B cell (primary cell): ENCODE measurements around the gene UMODL1. TPM values are rescaled to one million over a fixed set of nuclear protein-coding genes. Genes with fewer than 3 reads are reported as not detected.

Experiments
- ATAC-seq: fragments of 200-7000 bp; cut with Tn5 transposase; one replicate; pipeline ENCODE4 v1.10.0; 2021; ENCODE audit warnings: low read depth, mild to moderate bottlenecking, moderate number of reproducible peaks, moderate library complexity
- CTCF ChIA-PET: fragments of 350-600 bp; sonication (Branson Sonifier 250); formaldehyde crosslinking; loops from one replicate; lab custom pipeline; 2021; ENCODE audit warnings: antibody characterized with exemption, inconsistent platforms; lab: Charles Lee
- POLR2A ChIA-PET: fragments of 350-600 bp; sonication (Branson Sonifier 250); formaldehyde crosslinking; loops from one replicate; lab custom pipeline; 2021; ENCODE audit warnings: antibody characterized with exemption; lab: Charles Lee
- DNase-seq: peaks from one replicate; pipeline ENCODE4 v3.0.0; 2013
- H2AFZ ChIP-seq: 2 replicates; pipeline ENCODE4 v1.6.1; 2012; ENCODE audit warnings: mild to moderate bottlenecking, low read depth, low read length; ENCODE audit not compliant: insufficient read depth, poor library complexity, severe bottlenecking
- H3K27ac ChIP-seq, 2 donors: 1 replicate in 1 of 2; 2 replicates in 1 of 2; pipeline ENCODE4 v1.5.1; 2012 to 2013; ENCODE audit warnings: low read length in 2 of 2, mild to moderate bottlenecking in 2 of 2, moderate library complexity in 1 of 2
- H3K27me3 ChIP-seq, 4 experiments: fragments of 200-600 bp in 1 of 4; sonication (generic) in 1 of 4; replicated peaks in 1 of 4; 1 replicate in 2 of 4; 2 replicates in 2 of 4; pipeline versions ENCODE4 v1.6.1 to v1.7.0; 2013 to 2016; ENCODE audit warnings: low read length in 3 of 4, mild to moderate bottlenecking in 2 of 4, mixed read lengths in 1 of 4, moderate library complexity in 1 of 4; ENCODE audit not compliant: insufficient read depth in 4 of 4, control insufficient read depth in 3 of 4; ENCODE audit errors: control extremely low read depth in 1 of 4
- H3K36me3 ChIP-seq, 2 experiments: replicated peaks in 1 of 2; 1 replicate in 1 of 2; 2 replicates in 1 of 2; pipeline versions ENCODE4 v1.6.1 to v1.7.1; 2013; ENCODE audit warnings: low read length in 1 of 2; ENCODE audit not compliant: insufficient read depth in 2 of 2, control insufficient read depth in 1 of 2; ENCODE audit errors: control extremely low read depth in 1 of 2, extremely low read depth in 1 of 2
- H3K4me1 ChIP-seq, 2 donors: fragments of 200-600 bp in 1 of 2; sonication (generic) in 1 of 2; 1 replicate in 1 of 2; 2 replicates in 1 of 2; pipeline versions ENCODE4 v1.5.1 to v1.6.1; 2013 to 2017; ENCODE audit warnings: low read length in 2 of 2; ENCODE audit not compliant: control insufficient read depth in 2 of 2, insufficient read depth in 2 of 2
- H3K4me2 ChIP-seq: replicated peaks from 2 replicates; pipeline ENCODE3; 2012; ENCODE audit warnings: mild to moderate bottlenecking, low read depth, low read length; ENCODE audit not compliant: poor library complexity, severe bottlenecking
- H3K4me3 ChIP-seq, 5 experiments: fragments of 200-600 bp in 1 of 5; sonication (generic) in 1 of 5; 1 replicate in 3 of 5; 2 replicates in 2 of 5; pipeline versions ENCODE4 v1.5.1 to v1.7.0; 2011 to 2016; ENCODE audit warnings: low read length in 4 of 5, mild to moderate bottlenecking in 4 of 5, low read depth in 2 of 5, control low read depth in 1 of 5, moderate library complexity in 1 of 5; ENCODE audit not compliant: insufficient read depth in 1 of 5; ENCODE audit errors: control extremely low read depth in 1 of 5, extremely low read depth in 1 of 5
- H3K79me2 ChIP-seq: fragments of 200-600 bp; sonication (generic); one replicate; pipeline ENCODE4 v1.6.0; 2016; ENCODE audit warnings: low read length; ENCODE audit not compliant: control insufficient read depth, insufficient read depth
- H3K9ac ChIP-seq: fragments of 200-600 bp; sonication (generic); 2 replicates; pipeline ENCODE4 v1.6.1; 2017; ENCODE audit warnings: mild to moderate bottlenecking, low read length, moderate library complexity
- H3K9me3 ChIP-seq, 3 donors: one replicate each; pipeline versions ENCODE4 v1.6.1 to v1.7.1; 2013; ENCODE audit warnings: low read length in 2 of 3; ENCODE audit not compliant: control insufficient read depth in 2 of 3, insufficient read depth in 1 of 3; ENCODE audit errors: control extremely low read depth in 1 of 3
- H4K20me1 ChIP-seq: 2 replicates; pipeline ENCODE4 v1.6.0; 2012; ENCODE audit warnings: mild to moderate bottlenecking, low read length; ENCODE audit not compliant: insufficient read depth, control insufficient read depth, poor library complexity, severe bottlenecking
- H3K27ac Mint-ChIP-seq: one replicate; pipeline ENCODE4 v1.8.0; 2021; ENCODE audit warnings: mixed read lengths
- H3K27me3 Mint-ChIP-seq: one replicate; pipeline ENCODE4 v1.8.0; 2021; ENCODE audit warnings: mixed read lengths
- H3K4me1 Mint-ChIP-seq: one replicate; pipeline ENCODE4 v1.8.0; 2021; ENCODE audit warnings: mixed read lengths
- H3K4me3 Mint-ChIP-seq: one replicate; pipeline ENCODE4 v1.8.0; 2021; ENCODE audit warnings: mixed read lengths
- H3K9me3 Mint-ChIP-seq: one replicate; pipeline ENCODE4 v1.8.0; 2022; ENCODE audit warnings: mixed read lengths; ENCODE audit not compliant: insufficient read depth
- CTCF ChIP-seq: fragments of 200-600 bp; IDR thresholded peaks from one replicate; pipeline ENCODE4 v1.8.0; 2022; ENCODE audit warnings: antibody characterized with exemption, mild to moderate bottlenecking
- EZH2 ChIP-seq: IDR thresholded peaks from 2 replicates; pipeline ENCODE4 v1.6.1; 2012; ENCODE audit warnings: borderline replicate concordance, low read depth, mild to moderate bottlenecking, moderate library complexity, low read length; ENCODE audit not compliant: insufficient read depth, poor library complexity, severe bottlenecking
- WGBS: methylation state at CpG from one replicate; pipeline ENCODE4 v1.1.5; 2013; ENCODE audit warnings: missing lambda C conversion rate; ENCODE audit not compliant: insufficient coverage; 5-methylcytosine and 5-hydroxymethylcytosine counted together
- intact Hi-C: fragments of 100-400 bp; cut with micrococcal nuclease; formaldehyde crosslinking; loops from one replicate; pipeline ENCODE4 v1.10.0; 2022
- polyA plus RNA-seq: library from polyadenylated mRNA; depleted of rRNA; stranded (reverse); fragments of >200 nt; gene quantifications from 2 replicates; pipeline ENCODE4 v1.2.3, GENCODE V29; 2012
- total RNA-seq, 2 donors: library from RNA; stranded (reverse); fragments of 120-200 nt in 1 of 2; gene quantifications; 1 replicate in 1 of 2; 2 replicates in 1 of 2; pipeline versions ENCODE4 v1.2.3 to v1.2.4, GENCODE V29; 2013 to 2022

The UMODL1 gene
- total and polyA plus RNA-seq, 2 donors (not counting 1 experiment from before 2014, with no cell fraction given), result 0.10 to 0.49 TPM

- peaks cover 0 to 12% (median 0%) of the 10 kb centered on the region in 3 donors for H3K9me3 ChIP-seq
- no peak overlapping the region for H3K4me3 Mint-ChIP-seq
- no peak overlapping the region for H3K27ac ChIP-seq
- H3K27me3 Mint-ChIP-seq, result peaks cover 15% of the 10 kb centered on the region
- intact Hi-C loops, result no loop called here
- H4K20me1 ChIP-seq, result no peaks in the 10 kb centered on the region
- POLR2A ChIA-PET, result no interaction called here
- H3K27ac Mint-ChIP-seq, result no peak overlapping the region
- peaks cover 0 to 18% (median 3%) of the 10 kb centered on the region in 4 experiments for H3K27me3 ChIP-seq
- no peak for ATAC-seq
- H3K9me3 Mint-ChIP-seq, result no peaks in the 10 kb centered on the region
- H3K9ac ChIP-seq, result no peak overlapping the region
- no peaks in the 10 kb centered on the region for H3K36me3 ChIP-seq
- H3K4me2 ChIP-seq, result no peak overlapping the region
- H3K4me1 Mint-ChIP-seq, result peaks cover 19% of the 10 kb centered on the region
- no peak for TF ChIP-seq EZH2
- TF ChIP-seq CTCF, result no peak
- WGBS, result 98% methylated on average over 19 of the region's 21 CpGs
- H3K4me1 ChIP-seq, result peaks cover 0 to 4% of the 10 kb centered on the region in 2 donors
- H3K4me3 ChIP-seq, result no peak overlapping the region
- H2AFZ ChIP-seq, result no peak overlapping the region
- no peaks in the 10 kb centered on the region for H3K79me2 ChIP-seq
- no peak for DNase-seq
- CTCF ChIA-PET, result no interaction called here
Measured at GRCh38 chr21:42098957-42099505, 27.9 kb downstream of the UMODL1 start.

GRCh38 chr21:42101246-42101645 is 30.1 kb downstream of the UMODL1 start:
- no peak for ATAC-seq
- TF ChIP-seq CTCF (no peak), EZH2 (no peak)
- no peak overlapping the region for H3K4me3 Mint-ChIP-seq

More at GRCh38 chr21:42101246-42101645, 30.1 kb downstream of the UMODL1 start:
- Histone ChIP-seq H3K9me3 (peaks cover 0 to 2% (median 0%) of the 10 kb centered on the region in 3 donors), H3K4me3 (no peak overlapping the region), H3K27ac (no peak overlapping the region), H2AFZ (no peak overlapping the region), H3K79me2 (no peaks in the 10 kb centered on the region), H3K9ac (no peak overlapping the region), H4K20me1 (no peaks in the 10 kb centered on the region), H3K27me3 (peaks cover 0 to 18% (median 3%) of the 10 kb centered on the region in 4 experiments), H3K4me1 (peaks cover 0 to 4% of the 10 kb centered on the region in 2 donors), H3K36me3 (no peaks in the 10 kb centered on the region), H3K4me2 (no peak overlapping the region)
- H3K27me3 Mint-ChIP-seq, result peaks cover 15% of the 10 kb centered on the region
- no peaks in the 10 kb centered on the region for H3K9me3 Mint-ChIP-seq
- intact Hi-C loops, result no loop called here
- 62% methylated on average over 9 of the region's 14 CpGs for WGBS
- H3K4me1 Mint-ChIP-seq, result peaks cover 22% of the 10 kb centered on the region
- H3K27ac Mint-ChIP-seq, result no peak overlapping the region
- DNase-seq, result no peak
- ChIA-PET CTCF (no interaction called here), POLR2A (no interaction called here)
